Effector memory CD8-positive, alpha-beta T cell (primary cell): ENCODE measurements around the gene ARL3.

Source experiments
- ATAC-seq: fragments of 150-1000 bp; cut with Tn5 transposase; replicated peaks from 2 replicates; pipeline ENCODE4 v1.10.0; 2021; ENCODE audit warnings: mild to moderate bottlenecking, moderate library complexity
- DNase-seq, 3 experiments: peaks; one replicate each; pipeline ENCODE4 v3.0.0; 2021
- H3K27ac Mint-ChIP-seq, 2 donors: one replicate each; pipeline ENCODE4 v1.8.0; 2022; ENCODE audit warnings: mild to moderate bottlenecking in 2 of 2, mixed read lengths in 2 of 2, moderate library complexity in 2 of 2
- H3K27me3 Mint-ChIP-seq, 2 donors: one replicate each; pipeline ENCODE4 v1.8.0; 2022; ENCODE audit warnings: mixed read lengths in 2 of 2
- H3K36me3 Mint-ChIP-seq: one replicate; pipeline ENCODE4 v1.8.0; 2022; ENCODE audit warnings: mild to moderate bottlenecking, moderate library complexity, mixed read lengths; ENCODE audit not compliant: insufficient read depth
- H3K4me1 Mint-ChIP-seq, 2 donors: one replicate each; pipeline ENCODE4 v1.8.0; 2022; ENCODE audit warnings: low read depth in 2 of 2, mixed read lengths in 2 of 2
- H3K4me3 Mint-ChIP-seq, 2 donors: one replicate each; pipeline ENCODE4 v1.8.0; 2022; ENCODE audit warnings: mild to moderate bottlenecking in 2 of 2, mixed read lengths in 2 of 2, moderate library complexity in 2 of 2
- H3K9me3 Mint-ChIP-seq, 2 donors: one replicate each; pipeline ENCODE4 v1.8.0; 2022; ENCODE audit warnings: mixed read lengths in 2 of 2

ARL3 gene

DNA sequence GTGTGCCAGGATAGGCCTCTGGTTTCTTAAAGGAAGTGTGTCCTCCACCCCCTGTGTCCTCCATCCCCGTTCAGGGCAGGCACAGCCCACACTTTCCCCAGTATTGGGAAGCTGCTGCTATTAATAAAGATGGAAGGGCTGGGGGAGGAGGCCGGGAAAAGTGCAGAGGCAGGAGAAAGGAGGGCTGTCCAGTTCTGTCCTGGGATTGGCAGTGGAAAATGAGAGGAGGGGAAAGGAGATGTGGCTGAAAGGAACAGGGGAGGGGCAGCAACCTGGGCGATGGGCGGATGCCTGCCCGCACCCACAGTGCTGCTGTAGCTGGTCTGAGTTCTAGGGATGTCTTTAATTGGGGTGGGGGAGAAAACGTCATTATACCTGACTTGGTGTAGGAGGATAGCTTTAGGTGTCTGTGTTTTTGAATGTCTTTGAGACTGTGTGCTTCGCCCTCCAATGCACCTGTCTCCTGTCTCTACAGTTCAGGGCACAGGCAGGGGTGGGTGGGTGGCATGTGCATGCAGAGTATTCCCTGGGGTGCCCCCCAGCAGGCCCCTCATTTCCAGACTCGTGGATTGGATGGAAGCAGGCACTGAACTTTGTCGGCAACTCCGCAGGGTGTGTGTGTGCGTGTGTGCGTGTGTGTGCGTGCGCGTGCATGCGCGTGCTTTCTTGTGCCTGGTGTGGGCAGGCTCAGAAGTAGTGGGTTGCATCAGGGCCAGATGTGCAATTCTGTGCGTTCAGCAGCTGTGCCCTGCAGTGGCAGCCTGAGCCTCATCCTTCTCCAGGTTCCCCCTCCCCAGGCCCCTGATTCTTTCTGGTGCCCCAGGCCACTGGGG lies 67.4 kb downstream of the ARL3 start:
- ATAC-seq (no peak), DNase-seq (peak; percentile 32 to 41 (median 39))
- Mint-ChIP-seq H3K9me3 (no peaks in the 10 kb centered on the region), H3K36me3 (peaks cover 48% of the 10 kb centered on the region), H3K27me3 (no peaks in the 10 kb centered on the region), H3K4me3 (peak overlapping the region; percentile 94 to 96), H3K27ac (peak overlapping the region; percentile 93 to 96), H3K4me1 (peaks cover 58 to 64% of the 10 kb centered on the region in 2 donors)

DNA sequence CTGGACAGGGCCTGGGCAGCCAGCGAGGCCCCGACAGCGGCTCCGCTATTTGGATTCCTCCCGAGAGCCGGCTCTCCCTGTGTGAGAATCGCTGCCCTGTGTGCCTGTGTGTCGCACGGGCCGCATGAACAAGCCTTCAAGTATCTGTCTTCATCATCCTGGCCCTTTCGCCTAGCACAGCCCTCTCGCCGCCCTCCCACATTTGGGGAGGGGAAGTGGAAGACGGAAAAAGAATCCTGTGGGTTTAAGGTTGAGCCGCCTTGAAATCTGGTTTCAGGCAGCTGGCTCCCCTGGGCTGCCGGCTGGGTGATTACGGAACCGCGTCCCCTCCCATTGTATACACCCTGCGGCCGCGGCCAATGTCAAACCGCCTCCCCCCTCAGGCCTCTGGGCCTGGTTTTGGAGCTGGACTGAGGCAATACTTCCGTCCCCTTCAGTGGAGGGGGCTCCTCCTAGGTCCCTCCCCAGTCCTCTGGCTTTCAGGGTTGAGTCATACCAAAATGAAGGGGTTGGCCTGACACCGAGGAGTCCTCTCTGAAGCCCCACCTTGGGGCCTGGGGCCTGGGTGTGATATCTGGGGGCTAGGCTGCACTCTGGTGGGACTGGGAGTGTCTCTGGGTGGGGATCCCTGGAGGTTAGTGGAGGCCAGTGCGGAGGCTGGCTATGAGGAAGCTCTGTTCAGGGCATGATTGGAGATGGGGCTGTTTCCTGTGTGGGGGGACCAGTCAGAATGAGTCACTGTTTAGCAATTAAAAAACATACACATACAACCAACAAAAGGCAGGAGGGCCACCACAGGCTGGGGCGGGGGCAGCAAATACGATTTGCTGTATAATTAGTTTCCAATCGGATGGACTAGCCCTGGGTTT lies 68.2 kb downstream of the ARL3 start:
- Mint-ChIP-seq H3K4me3 (peak overlapping the region; percentile 94 to 96), H3K36me3 (peaks cover 46% of the 10 kb centered on the region), H3K4me1 (peaks cover 55 to 61% of the 10 kb centered on the region in 2 donors), H3K27me3 (no peaks in the 10 kb centered on the region), H3K9me3 (no peaks in the 10 kb centered on the region), H3K27ac (peak overlapping the region; percentile 93 to 96)
- ATAC-seq (peak; percentile 49), DNase-seq (peak; percentile 65 to 70 (median 65))

DNA sequence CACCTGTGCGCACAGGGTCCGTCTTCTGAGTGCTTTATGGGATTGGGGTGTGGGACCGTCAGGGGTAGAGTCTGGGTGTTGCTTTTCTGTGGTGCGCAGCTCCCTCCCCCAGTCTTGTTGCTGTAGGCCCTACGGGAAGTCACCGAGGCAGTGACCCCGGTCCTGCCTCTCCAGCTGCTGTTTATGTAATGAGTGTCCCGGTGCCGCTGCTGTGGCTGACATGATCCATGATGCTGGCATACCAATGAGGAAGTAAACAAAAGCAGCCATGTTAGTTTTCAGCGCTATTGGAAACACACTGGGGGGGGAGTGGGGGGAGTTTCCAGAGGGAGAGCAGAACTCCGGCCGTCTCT lies 68.8 kb downstream of the ARL3 start:
- H3K4me1 Mint-ChIP-seq: peaks cover 50 to 55% of the 10 kb centered on the region in 2 donors
- no peaks in the 10 kb centered on the region for H3K27me3 Mint-ChIP-seq
- H3K9me3 Mint-ChIP-seq: no peaks in the 10 kb centered on the region
- ATAC-seq: no peak
- peak overlapping the region; percentile 94 to 96 for H3K4me3 Mint-ChIP-seq
- peaks cover 46% of the 10 kb centered on the region for H3K36me3 Mint-ChIP-seq
- peak in 2 of 3 experiments; percentile 17 to 26 for DNase-seq
- peak overlapping the region; percentile 93 to 96 for H3K27ac Mint-ChIP-seq

DNA sequence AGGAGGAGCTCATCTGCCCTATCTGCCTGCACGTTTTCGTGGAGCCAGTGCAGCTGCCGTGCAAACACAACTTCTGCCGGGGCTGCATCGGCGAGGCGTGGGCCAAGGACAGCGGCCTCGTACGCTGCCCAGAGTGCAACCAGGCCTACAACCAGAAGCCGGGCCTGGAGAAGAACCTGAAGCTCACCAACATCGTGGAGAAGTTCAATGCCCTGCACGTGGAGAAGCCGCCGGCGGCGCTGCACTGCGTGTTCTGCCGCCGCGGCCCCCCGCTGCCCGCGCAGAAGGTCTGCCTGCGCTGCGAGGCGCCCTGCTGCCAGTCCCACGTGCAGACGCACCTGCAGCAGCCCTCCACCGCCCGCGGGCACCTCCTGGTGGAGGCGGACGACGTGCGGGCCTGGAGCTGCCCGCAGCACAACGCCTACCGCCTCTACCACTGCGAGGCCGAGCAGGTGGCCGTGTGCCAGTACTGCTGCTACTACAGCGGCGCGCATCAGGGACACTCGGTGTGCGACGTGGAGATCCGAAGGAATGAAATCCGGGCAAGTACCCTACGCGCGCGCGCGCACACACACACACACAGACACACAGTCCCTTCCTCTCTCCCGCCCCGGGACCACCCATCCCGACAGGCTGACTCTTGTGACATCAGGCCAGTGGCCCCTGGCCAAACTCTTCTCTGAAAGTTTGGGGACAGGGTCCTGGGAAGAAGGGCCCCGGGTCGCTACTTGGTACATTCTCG lies 69.4 kb downstream of the ARL3 start:
- Mint-ChIP-seq H3K27me3 (no peaks in the 10 kb centered on the region), H3K9me3 (no peaks in the 10 kb centered on the region), H3K36me3 (peaks cover 46% of the 10 kb centered on the region), H3K4me3 (peak overlapping the region; percentile 94 to 96), H3K27ac (peak overlapping the region; percentile 93 to 96), H3K4me1 (peaks cover 44 to 51% of the 10 kb centered on the region in 2 donors)
- ATAC-seq (peak; percentile 45), DNase-seq (peak; percentile 67 to 79 (median 72))

DNA sequence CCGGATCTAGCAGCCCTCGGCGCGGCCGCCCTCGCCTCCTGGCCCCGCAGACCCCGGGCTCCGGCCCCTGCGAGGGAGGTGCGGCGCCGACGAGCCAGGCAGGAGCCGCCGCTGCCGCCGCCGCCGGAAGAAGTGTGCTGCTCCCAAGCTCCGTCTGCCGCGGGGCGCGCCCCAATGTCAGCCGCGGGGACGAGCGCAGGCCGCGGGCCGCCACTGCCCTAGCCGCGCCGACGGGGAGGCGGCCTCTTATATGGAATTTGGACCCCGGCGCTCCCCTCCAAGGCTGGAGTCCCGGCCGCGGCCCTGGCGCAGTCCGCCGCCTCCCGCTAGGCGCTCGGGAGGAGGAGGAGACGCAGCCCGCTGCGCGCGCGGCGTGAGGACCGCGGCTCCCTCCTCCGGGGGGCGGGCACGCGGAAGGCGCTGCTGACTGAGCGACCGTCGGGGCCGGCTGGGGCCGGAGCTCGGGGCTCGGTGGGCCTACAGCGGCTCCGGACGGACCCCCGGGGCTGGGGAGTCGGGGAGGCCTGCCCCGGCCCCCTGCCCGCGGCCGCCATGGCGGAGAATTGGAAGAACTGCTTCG lies 70.0 kb downstream of the ARL3 start, which contains the start of gene TRIM8:
Gene TRIM8 (plus strand): TSS at position 414 of the 580 bp plus-strand sequence. CDS start 139 bp downstream, at position 553.
- Mint-ChIP-seq H3K4me3 (peak within 1 kb of the TSS; percentile 94 to 96), H3K4me1 (peaks cover 39 to 47% of the 10 kb centered on the region in 2 donors), H3K36me3 (peaks cover 42% of the 10 kb centered on the region), H3K27me3 (no peaks in the 10 kb centered on the region), H3K27ac (peak within 1 kb of the TSS; percentile 94 to 96), H3K9me3 (no peaks in the 10 kb centered on the region)
- ATAC-seq (no peak), DNase-seq (peak; percentile 31 to 55 (median 46))

DNA sequence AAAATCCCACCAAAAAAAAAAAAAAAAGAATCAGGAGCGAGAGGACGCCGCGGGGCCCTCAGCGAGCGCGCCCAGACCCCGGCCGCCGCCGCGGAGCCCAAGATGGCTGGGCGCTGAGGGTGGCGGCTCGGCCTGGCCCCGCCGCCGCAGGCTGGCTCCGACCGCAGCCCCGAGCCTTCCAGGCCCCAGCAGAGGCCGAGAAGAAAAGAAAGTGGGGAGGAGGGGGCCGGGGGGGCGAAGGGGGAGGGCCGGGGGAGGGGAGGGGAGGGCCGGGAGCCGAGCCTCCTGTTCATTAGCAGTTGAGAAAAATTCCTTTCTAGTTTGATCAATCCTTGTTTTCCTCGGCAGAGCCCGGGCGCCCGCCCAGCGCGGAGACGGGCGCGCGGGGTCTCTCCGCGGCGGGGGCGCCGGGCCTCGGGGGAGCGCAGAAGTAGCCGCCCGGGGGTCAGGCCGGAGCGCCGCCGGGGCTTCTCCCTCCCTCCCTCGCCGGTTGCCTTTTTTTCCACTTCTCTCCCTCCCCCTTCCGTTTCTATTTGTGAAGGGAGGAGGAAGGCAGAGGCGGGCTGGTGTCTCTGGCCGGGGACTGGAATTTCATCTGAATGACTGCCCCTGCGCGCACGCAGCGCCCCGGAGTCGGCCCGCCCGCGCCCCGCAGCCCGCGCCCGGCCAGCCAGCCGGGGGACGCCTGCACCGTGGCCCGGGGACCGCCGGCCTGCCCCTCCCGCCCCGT lies 70.7 kb downstream of the ARL3 start:
- Mint-ChIP-seq H3K27ac (peak overlapping the region; percentile 91 to 94), H3K4me3 (peak overlapping the region; percentile 87 to 96), H3K36me3 (peaks cover 38% of the 10 kb centered on the region), H3K27me3 (no peaks in the 10 kb centered on the region), H3K4me1 (peaks cover 32 to 40% of the 10 kb centered on the region in 2 donors), H3K9me3 (no peaks in the 10 kb centered on the region)
- ATAC-seq: no peak
- peak in 2 of 3 experiments; percentile 15 for DNase-seq

DNA sequence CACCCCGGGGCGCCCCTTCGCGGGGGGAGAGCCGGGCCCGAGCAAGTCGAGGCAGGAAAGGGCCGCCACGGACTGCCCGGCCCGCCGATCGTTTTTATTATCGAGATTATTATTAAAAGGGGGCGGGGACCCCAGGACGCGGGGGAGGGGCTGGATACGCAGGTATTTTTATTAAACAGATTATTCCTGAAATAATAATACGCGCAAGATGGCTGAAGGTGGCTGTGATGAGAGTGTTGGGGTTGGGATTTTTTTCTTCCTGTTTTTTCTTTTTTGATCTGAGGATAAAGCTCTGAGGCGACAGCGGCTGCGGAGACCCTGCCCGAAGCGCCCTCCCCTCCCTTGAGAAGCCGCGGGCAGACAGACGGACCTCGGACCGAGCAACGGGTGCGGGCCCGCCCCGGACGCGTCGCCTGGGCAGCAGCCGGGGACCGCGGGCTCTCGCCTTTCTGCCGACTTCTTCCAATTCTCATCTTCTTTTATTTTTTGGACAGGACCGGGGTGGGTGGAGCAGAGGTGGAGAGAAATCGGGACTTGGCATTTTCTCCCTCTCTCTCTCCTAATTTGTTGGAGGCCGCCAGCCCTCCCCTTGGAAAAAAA lies 71.4 kb downstream of the ARL3 start:
- ATAC-seq: no peak
- peak overlapping the region; percentile 87 to 96 for H3K4me3 Mint-ChIP-seq
- peak in 1 of 3 experiments; percentile 25 for DNase-seq
- peaks cover 38% of the 10 kb centered on the region for H3K36me3 Mint-ChIP-seq
- peaks cover 26 to 34% of the 10 kb centered on the region in 2 donors for H3K4me1 Mint-ChIP-seq
- no peaks in the 10 kb centered on the region for H3K27me3 Mint-ChIP-seq
- no peaks in the 10 kb centered on the region for H3K9me3 Mint-ChIP-seq
- peak overlapping the region; percentile 91 to 94 for H3K27ac Mint-ChIP-seq

DNA sequence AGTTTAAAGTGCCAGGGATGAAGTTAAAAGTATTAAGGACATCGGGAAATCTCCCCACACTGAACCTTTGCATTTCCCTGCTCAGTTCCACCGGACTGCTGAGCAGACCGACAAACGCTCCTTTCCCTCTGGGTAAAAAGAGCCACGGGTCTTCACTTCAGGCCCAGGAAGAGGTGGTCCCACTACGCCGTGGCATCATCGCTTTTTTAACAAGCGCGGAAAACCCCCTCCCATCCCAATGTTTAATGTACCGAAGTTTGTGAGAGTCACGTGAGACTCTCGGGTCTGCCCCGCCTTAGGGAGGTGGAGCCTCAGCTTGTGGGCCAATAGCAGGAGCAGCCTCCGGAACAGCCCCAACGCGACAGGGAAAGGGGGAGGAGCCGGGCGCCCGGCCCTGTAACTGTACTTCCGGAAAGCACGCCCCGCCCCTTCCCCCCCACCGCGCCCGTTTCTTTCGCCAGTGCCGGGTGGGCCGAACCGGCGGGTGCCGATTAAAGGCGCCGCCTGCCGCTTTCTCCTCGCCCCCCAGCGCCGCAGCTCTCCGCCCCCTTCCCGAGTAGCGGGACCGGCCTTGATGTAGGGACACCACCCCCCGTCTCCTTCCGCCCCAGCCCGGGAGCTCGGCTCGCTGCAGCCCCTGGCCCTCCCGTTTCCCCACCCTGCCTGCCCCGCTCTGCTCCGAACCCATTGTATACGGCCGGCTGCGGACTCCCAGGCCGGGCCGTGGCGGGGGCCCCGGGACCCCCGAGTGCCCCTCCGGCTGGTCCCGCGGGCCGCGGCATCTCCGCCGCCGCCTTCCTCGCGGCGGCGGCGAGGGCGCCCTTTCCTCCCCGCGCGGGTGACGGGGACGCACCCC lies 72.1 kb downstream of the ARL3 start:
- ATAC-seq: peak; percentile 66
- peak; percentile 91 to 96 (median 93) for DNase-seq
- Mint-ChIP-seq H3K27me3 (no peaks in the 10 kb centered on the region), H3K36me3 (peaks cover 37% of the 10 kb centered on the region), H3K4me1 (peaks cover 22 to 26% of the 10 kb centered on the region in 2 donors), H3K27ac (peak overlapping the region; percentile 91 to 94), H3K4me3 (peak overlapping the region; percentile 87 to 96), H3K9me3 (no peaks in the 10 kb centered on the region)

DNA sequence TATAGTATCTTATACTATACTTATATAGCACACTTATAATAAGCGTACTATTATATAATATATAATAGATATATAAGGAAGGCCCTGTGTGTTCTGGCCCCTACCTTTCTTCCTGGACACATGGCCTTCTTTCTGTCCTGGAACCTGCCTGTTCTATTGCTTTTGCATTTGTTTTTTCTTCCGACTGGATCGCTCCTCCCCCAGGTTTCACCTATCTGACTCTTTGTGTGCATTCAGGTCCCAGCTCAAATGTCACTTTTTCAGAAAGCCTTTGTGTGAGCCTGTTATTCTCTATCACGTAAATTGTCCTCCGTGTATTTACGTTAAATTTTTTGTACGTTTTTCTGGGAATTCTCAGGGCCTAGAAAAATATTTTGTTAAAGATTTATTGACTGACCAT lies 72.8 kb downstream of the ARL3 start:
- Mint-ChIP-seq H3K9me3 (no peaks in the 10 kb centered on the region), H3K4me1 (peaks cover 15 to 22% of the 10 kb centered on the region in 2 donors), H3K36me3 (peaks cover 35% of the 10 kb centered on the region), H3K27me3 (no peaks in the 10 kb centered on the region), H3K4me3 (peak overlapping the region; percentile 87 to 96), H3K27ac (peak overlapping the region; percentile 91 to 94)
- no peak for DNase-seq
- no peak for ATAC-seq

DNA sequence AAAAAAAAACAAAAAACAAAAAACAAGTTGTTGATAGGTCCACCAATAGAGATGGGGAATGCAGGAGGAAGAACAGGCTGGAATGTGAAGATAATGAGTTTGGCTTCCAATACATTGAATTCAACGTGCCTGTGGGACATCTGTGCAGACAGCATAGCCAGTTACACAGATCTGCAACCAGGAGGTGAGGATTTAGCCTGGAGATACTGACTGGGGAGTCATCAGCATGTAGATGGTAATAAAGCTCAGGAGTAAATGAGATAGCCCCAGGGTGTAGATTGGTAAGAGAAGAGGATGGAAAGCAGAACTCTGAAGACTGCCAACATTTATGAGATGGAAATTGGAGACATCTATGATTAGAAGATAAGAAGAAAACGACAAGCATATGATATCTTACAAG lies 74.7 kb downstream of the ARL3 start:
- Mint-ChIP-seq H3K36me3 (peaks cover 19% of the 10 kb centered on the region), H3K4me3 (no peak overlapping the region), H3K27ac (no peak overlapping the region), H3K27me3 (no peaks in the 10 kb centered on the region), H3K4me1 (peaks cover 13 to 18% of the 10 kb centered on the region in 2 donors), H3K9me3 (no peaks in the 10 kb centered on the region)
- ATAC-seq (no peak), DNase-seq (no peak)

DNA sequence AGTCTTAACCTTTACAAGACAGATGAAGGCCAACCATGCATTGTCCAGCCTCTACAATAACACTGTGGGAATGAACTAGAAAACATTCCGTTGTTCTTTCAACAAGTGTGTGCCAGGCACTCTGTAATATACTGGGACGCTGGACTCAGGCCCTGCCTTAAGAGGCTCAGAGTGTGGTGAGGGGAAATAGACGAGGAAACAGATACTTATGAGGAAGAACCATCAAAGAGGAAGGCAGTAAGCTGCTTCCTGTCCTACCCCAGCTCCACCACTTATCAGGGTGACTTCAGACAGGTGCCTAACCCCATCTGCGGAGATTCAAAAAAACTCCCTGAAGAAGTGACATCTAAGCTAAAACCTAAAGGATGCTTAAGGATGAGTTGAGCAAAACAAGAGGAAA lies 78.8 kb downstream of the ARL3 start:
- peak; percentile 79 for ATAC-seq
- peaks cover 21 to 25% of the 10 kb centered on the region in 2 donors for H3K4me1 Mint-ChIP-seq

More for the DNA sequence above, 78.8 kb downstream of the ARL3 start:
- Mint-ChIP-seq H3K4me3 (peak overlapping the region in 1 of 2 donors; percentile 9), H3K27ac (peak overlapping the region; percentile 67), H3K27me3 (no peaks in the 10 kb centered on the region), H3K9me3 (no peaks in the 10 kb centered on the region), H3K36me3 (peaks cover 9% of the 10 kb centered on the region)
- DNase-seq: no peak
